Activated T-helper 2 cell treated with anti-CD3 and anti-CD28 coated beads, Interferon-gamma antibody, Interleukin-2, Interleukin-4, amounts not matched to agents 10 μg/mL and 5 μg/mL and 100 μg/mL, durations not matched to agents 14 hours and 24 hours and 36 hours (primary cell): ENCODE results near the gene PIP. TPM values are rescaled to one million over a fixed set of nuclear protein-coding genes. Genes with fewer than 3 reads are reported as not detected.
"Not testable (repeated sequence)": the region's sequence is repeated elsewhere in the genome, so short reads cannot be mapped to it uniquely, and the experiment has no call there.

Experiments
- DNase-seq: peaks from one replicate; pipeline ENCODE4 v3.0.0; 2021; ENCODE audit warnings: low spot score
- H3K27ac Mint-ChIP-seq: one replicate; pipeline ENCODE4 v1.8.0; 2021; ENCODE audit warnings: mixed read lengths
- H3K27me3 Mint-ChIP-seq: one replicate; pipeline ENCODE4 v1.8.0; 2021; ENCODE audit warnings: low read depth, mixed read lengths
- H3K36me3 Mint-ChIP-seq: one replicate; pipeline ENCODE4 v1.8.0; 2021; ENCODE audit warnings: low read depth, mixed read lengths
- H3K4me1 Mint-ChIP-seq: one replicate; pipeline ENCODE4 v1.8.0; 2021; ENCODE audit warnings: low read depth, mixed read lengths
- H3K4me3 Mint-ChIP-seq: one replicate; pipeline ENCODE4 v1.8.0; 2021; ENCODE audit warnings: low read depth, mild to moderate bottlenecking, moderate library complexity, mixed read lengths
- H3K9me3 Mint-ChIP-seq: one replicate; pipeline ENCODE4 v1.8.0; 2021; ENCODE audit warnings: mixed read lengths
- intact Hi-C: fragments of 100-400 bp; cut with micrococcal nuclease; formaldehyde crosslinking; loops from one replicate; pipeline ENCODE4 v1.15.1; 2023
- total RNA-seq: library from RNA; stranded (reverse); gene quantifications from 2 replicates; pipeline ENCODE4 v1.2.3, GENCODE V29; 2022

PIP gene
- total RNA-seq: not detected in 2 replicates

- Mint-ChIP-seq H3K27me3 (peaks cover 7% of the 10 kb centered on the region), H3K36me3 (no peaks in the 10 kb centered on the region), H3K4me3 (no peak within 1 kb of the TSS), H3K4me1 (no peaks in the 10 kb centered on the region), H3K9me3 (no peaks in the 10 kb centered on the region), H3K27ac (no peak within 1 kb of the TSS)
- intact Hi-C loops: no loop called here
- DNase-seq: no peak
Measured at GRCh38 chr7:143131781-143132180, at the start of gene PIP. Gene PIP, plus strand, starts transcription at chr7:143132077. Its CDS starts 40 bp downstream, at chr7:143132117.

- H3K36me3 Mint-ChIP-seq: no peaks in the 10 kb centered on the region
- no peak for DNase-seq
Measured at GRCh38 chr7:143085109-143085508, 46.8 kb upstream of the PIP start.

GRCh38 chr7:143085610-143086009 lies 46.3 kb upstream of the PIP start:
- intact Hi-C loops, H3K4me1 Mint-ChIP-seq, H3K36me3 Mint-ChIP-seq, H3K4me3 Mint-ChIP-seq, H3K27me3 Mint-ChIP-seq, H3K27ac Mint-ChIP-seq, DNase-seq, H3K9me3 Mint-ChIP-seq: not testable (repeated sequence)

More at GRCh38 chr7:143085109-143085508, 46.8 kb upstream of the PIP start:
- no peaks in the 10 kb centered on the region for H3K9me3 Mint-ChIP-seq
- H3K4me3 Mint-ChIP-seq: no peak overlapping the region
- intact Hi-C loops: no loop called here
- peaks cover 6% of the 10 kb centered on the region for H3K27me3 Mint-ChIP-seq
- H3K27ac Mint-ChIP-seq: no peak overlapping the region
- H3K4me1 Mint-ChIP-seq: no peaks in the 10 kb centered on the region

- H3K9me3 Mint-ChIP-seq, DNase-seq, H3K4me3 Mint-ChIP-seq, H3K4me1 Mint-ChIP-seq, H3K27ac Mint-ChIP-seq, H3K27me3 Mint-ChIP-seq, intact Hi-C loops, H3K36me3 Mint-ChIP-seq: not testable (repeated sequence)
Measured at GRCh38 chr7:143088549-143089231, 43.2 kb upstream of the PIP start.

- no peaks in the 10 kb centered on the region for H3K4me1 Mint-ChIP-seq
- DNase-seq: no peak
- H3K36me3 Mint-ChIP-seq: no peaks in the 10 kb centered on the region
- H3K9me3 Mint-ChIP-seq: peaks cover 16% of the 10 kb centered on the region
- H3K27ac Mint-ChIP-seq: no peak overlapping the region
- H3K27me3 Mint-ChIP-seq: no peaks in the 10 kb centered on the region
- H3K4me3 Mint-ChIP-seq: no peak overlapping the region
- intact Hi-C loops: no loop called here
Measured at GRCh38 chr7:143096146-143096545, 35.7 kb upstream of the PIP start.

GRCh38 chr7:143099579-143099978 lies 32.3 kb upstream of the PIP start:
- DNase-seq, H3K4me1 Mint-ChIP-seq, H3K27ac Mint-ChIP-seq, intact Hi-C loops, H3K36me3 Mint-ChIP-seq, H3K4me3 Mint-ChIP-seq, H3K27me3 Mint-ChIP-seq: not testable (repeated sequence)
- peaks cover 16% of the 10 kb centered on the region for H3K9me3 Mint-ChIP-seq

- Mint-ChIP-seq H3K4me1 (no peaks in the 10 kb centered on the region), H3K27me3 (no peaks in the 10 kb centered on the region), H3K4me3 (no peak overlapping the region), H3K27ac (no peak overlapping the region), H3K36me3 (no peaks in the 10 kb centered on the region), H3K9me3 (peaks cover 2% of the 10 kb centered on the region)
- intact Hi-C loops: no loop called here
- DNase-seq: no peak
Measured at GRCh38 chr7:143104759-143105158, 27.1 kb upstream of the PIP start.

- DNase-seq, H3K27me3 Mint-ChIP-seq, H3K4me3 Mint-ChIP-seq, H3K27ac Mint-ChIP-seq, H3K9me3 Mint-ChIP-seq, H3K36me3 Mint-ChIP-seq, H3K4me1 Mint-ChIP-seq, intact Hi-C loops: not testable (repeated sequence)
Measured at GRCh38 chr7:143108019-143108418, 23.9 kb upstream of the PIP start.

GRCh38 chr7:143117395-143117794 lies 14.5 kb upstream of the PIP start:
- Mint-ChIP-seq H3K36me3 (no peaks in the 10 kb centered on the region), H3K27me3 (no peaks in the 10 kb centered on the region), H3K27ac (no peak overlapping the region), H3K4me3 (no peak overlapping the region), H3K9me3 (peaks cover 10% of the 10 kb centered on the region), H3K4me1 (no peaks in the 10 kb centered on the region)
- no peak for DNase-seq
- intact Hi-C loops: no loop called here

- no peak for DNase-seq
- Mint-ChIP-seq H3K4me1 (no peaks in the 10 kb centered on the region), H3K4me3 (no peak overlapping the region), H3K27ac (no peak overlapping the region), H3K27me3 (no peaks in the 10 kb centered on the region), H3K36me3 (no peaks in the 10 kb centered on the region), H3K9me3 (peaks cover 18% of the 10 kb centered on the region)
- intact Hi-C loops: no loop called here
Measured at GRCh38 chr7:143120691-143121405, 11.0 kb upstream of the PIP start.

- H3K27ac Mint-ChIP-seq, H3K36me3 Mint-ChIP-seq, H3K27me3 Mint-ChIP-seq, intact Hi-C loops, DNase-seq, H3K4me3 Mint-ChIP-seq, H3K4me1 Mint-ChIP-seq: not testable (repeated sequence)
- peaks cover 21% of the 10 kb centered on the region for H3K9me3 Mint-ChIP-seq
Measured at GRCh38 chr7:143123326-143123725, 8.6 kb upstream of the PIP start.

GRCh38 chr7:143126146-143126545 lies 5.7 kb upstream of the PIP start:
- H3K4me3 Mint-ChIP-seq: no peak overlapping the region
- H3K9me3 Mint-ChIP-seq: peaks cover 17% of the 10 kb centered on the region
- intact Hi-C loops: no loop called here
- H3K4me1 Mint-ChIP-seq: peaks cover 2% of the 10 kb centered on the region
- no peaks in the 10 kb centered on the region for H3K27me3 Mint-ChIP-seq
- DNase-seq: no peak
- H3K36me3 Mint-ChIP-seq: no peaks in the 10 kb centered on the region
- no peak overlapping the region for H3K27ac Mint-ChIP-seq

- Mint-ChIP-seq H3K4me3 (no peak overlapping the region), H3K27ac (no peak overlapping the region), H3K27me3 (peaks cover 7% of the 10 kb centered on the region), H3K4me1 (peaks cover 2% of the 10 kb centered on the region), H3K9me3 (peaks cover 13% of the 10 kb centered on the region), H3K36me3 (no peaks in the 10 kb centered on the region)
- no peak for DNase-seq
- intact Hi-C loops: no loop called here
Measured at GRCh38 chr7:143129051-143129450, 2.8 kb upstream of the PIP start.
